ENCODE data around the gene BEST2.

The BEST2 gene

DNA sequence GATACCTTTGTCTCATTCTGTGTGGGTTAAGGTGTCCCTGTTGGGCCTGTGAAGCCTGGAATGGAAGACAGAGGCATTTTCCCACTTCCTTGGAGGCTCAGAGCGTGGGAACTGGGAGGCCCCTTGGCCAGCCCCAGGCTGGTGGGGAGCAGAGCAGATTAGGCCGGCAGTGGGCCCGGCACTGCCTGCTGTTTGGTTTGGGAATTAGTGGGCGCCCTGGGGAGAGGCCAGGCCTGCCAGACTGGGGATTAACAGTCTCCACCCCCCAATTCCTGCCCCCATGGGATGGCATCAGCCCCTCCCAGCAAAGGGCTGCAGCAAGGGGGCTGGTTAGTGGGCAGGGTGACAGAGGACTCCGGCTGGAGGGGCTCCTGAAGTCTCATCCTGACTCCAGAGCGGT is 3.1 kb upstream of the BEST2 start:
- ATAC-seq, result no peak
- TF ChIP-seq ISL1 (CRISPR knock-in tag; IDR thresholded peaks at IDR 0.05), result no peak
- no peak for TF ChIP-seq PPARA (CRISPR knock-in tag; IDR thresholded peaks at IDR 0.05; ENCODE audit: borderline replicate concordance)
- no peak for TF ChIP-seq CSDC2 (CRISPR knock-in tag; IDR thresholded peaks at IDR 0.05)
- no peak for TF ChIP-seq TCF4 (CRISPR knock-in tag; IDR thresholded peaks at IDR 0.05; ENCODE audit: borderline replicate concordance)
- no peak for TF ChIP-seq ZNF70 (CRISPR knock-in tag; IDR thresholded peaks at IDR 0.05)
- no peak for TF ChIP-seq ZC3H10 (CRISPR knock-in tag; IDR thresholded peaks at IDR 0.05)
- no peak for TF ChIP-seq TOX (CRISPR knock-in tag; IDR thresholded peaks at IDR 0.05; ENCODE audit: borderline replicate concordance)
- TF ChIP-seq, protein P1, sequence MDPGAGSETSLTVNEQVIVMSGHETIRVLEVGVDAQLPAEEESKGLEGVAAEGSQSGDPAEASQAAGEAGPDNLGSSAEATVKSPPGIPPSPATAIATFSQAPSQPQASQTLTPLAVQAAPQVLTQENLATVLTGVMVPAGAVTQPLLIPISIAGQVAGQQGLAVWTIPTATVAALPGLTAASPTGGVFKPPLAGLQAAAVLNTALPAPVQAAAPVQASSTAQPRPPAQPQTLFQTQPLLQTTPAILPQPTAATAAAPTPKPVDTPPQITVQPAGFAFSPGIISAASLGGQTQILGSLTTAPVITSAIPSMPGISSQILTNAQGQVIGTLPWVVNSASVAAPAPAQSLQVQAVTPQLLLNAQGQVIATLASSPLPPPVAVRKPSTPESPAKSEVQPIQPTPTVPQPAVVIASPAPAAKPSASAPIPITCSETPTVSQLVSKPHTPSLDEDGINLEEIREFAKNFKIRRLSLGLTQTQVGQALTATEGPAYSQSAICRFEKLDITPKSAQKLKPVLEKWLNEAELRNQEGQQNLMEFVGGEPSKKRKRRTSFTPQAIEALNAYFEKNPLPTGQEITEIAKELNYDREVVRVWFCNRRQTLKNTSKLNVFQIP (CRISPR knock-in tag; IDR thresholded peaks at IDR 0.05; ENCODE audit: borderline replicate concordance, low read depth), result no peak
- TF ChIP-seq, protein P2, sequence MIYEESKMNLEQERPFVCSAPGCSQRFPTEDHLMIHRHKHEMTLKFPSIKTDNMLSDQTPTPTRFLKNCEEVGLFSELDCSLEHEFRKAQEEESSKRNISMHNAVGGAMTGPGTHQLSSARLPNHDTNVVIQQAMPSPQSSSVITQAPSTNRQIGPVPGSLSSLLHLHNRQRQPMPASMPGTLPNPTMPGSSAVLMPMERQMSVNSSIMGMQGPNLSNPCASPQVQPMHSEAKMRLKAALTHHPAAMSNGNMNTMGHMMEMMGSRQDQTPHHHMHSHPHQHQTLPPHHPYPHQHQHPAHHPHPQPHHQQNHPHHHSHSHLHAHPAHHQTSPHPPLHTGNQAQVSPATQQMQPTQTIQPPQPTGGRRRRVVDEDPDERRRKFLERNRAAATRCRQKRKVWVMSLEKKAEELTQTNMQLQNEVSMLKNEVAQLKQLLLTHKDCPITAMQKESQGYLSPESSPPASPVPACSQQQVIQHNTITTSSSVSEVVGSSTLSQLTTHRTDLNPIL (CRISPR knock-in tag; IDR thresholded peaks at IDR 0.05; ENCODE audit: low read depth), result no peak
- no peak for TF ChIP-seq ARNTL (CRISPR knock-in tag; IDR thresholded peaks at IDR 0.05; ENCODE audit: borderline replicate concordance, low read depth)
- TF ChIP-seq, protein P3, sequence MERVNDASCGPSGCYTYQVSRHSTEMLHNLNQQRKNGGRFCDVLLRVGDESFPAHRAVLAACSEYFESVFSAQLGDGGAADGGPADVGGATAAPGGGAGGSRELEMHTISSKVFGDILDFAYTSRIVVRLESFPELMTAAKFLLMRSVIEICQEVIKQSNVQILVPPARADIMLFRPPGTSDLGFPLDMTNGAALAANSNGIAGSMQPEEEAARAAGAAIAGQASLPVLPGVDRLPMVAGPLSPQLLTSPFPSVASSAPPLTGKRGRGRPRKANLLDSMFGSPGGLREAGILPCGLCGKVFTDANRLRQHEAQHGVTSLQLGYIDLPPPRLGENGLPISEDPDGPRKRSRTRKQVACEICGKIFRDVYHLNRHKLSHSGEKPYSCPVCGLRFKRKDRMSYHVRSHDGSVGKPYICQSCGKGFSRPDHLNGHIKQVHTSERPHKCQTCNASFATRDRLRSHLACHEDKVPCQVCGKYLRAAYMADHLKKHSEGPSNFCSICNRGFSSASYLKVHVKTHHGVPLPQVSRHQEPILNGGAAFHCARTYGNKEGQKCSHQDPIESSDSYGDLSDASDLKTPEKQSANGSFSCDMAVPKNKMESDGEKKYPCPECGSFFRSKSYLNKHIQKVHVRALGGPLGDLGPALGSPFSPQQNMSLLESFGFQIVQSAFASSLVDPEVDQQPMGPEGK (CRISPR knock-in tag; IDR thresholded peaks at IDR 0.05; ENCODE audit: borderline replicate concordance), result no peak
- TF ChIP-seq SNAI2 (CRISPR knock-in tag; IDR thresholded peaks at IDR 0.05), result no peak
- TF ChIP-seq, protein P4, sequence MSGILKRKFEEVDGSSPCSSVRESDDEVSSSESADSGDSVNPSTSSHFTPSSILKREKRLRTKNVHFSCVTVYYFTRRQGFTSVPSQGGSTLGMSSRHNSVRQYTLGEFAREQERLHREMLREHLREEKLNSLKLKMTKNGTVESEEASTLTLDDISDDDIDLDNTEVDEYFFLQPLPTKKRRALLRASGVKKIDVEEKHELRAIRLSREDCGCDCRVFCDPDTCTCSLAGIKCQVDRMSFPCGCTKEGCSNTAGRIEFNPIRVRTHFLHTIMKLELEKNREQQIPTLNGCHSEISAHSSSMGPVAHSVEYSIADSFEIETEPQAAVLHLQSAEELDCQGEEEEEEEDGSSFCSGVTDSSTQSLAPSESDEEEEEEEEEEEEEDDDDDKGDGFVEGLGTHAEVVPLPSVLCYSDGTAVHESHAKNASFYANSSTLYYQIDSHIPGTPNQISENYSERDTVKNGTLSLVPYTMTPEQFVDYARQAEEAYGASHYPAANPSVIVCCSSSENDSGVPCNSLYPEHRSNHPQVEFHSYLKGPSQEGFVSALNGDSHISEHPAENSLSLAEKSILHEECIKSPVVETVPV (CRISPR knock-in tag; IDR thresholded peaks at IDR 0.05), result no peak
- TF ChIP-seq, protein P5, sequence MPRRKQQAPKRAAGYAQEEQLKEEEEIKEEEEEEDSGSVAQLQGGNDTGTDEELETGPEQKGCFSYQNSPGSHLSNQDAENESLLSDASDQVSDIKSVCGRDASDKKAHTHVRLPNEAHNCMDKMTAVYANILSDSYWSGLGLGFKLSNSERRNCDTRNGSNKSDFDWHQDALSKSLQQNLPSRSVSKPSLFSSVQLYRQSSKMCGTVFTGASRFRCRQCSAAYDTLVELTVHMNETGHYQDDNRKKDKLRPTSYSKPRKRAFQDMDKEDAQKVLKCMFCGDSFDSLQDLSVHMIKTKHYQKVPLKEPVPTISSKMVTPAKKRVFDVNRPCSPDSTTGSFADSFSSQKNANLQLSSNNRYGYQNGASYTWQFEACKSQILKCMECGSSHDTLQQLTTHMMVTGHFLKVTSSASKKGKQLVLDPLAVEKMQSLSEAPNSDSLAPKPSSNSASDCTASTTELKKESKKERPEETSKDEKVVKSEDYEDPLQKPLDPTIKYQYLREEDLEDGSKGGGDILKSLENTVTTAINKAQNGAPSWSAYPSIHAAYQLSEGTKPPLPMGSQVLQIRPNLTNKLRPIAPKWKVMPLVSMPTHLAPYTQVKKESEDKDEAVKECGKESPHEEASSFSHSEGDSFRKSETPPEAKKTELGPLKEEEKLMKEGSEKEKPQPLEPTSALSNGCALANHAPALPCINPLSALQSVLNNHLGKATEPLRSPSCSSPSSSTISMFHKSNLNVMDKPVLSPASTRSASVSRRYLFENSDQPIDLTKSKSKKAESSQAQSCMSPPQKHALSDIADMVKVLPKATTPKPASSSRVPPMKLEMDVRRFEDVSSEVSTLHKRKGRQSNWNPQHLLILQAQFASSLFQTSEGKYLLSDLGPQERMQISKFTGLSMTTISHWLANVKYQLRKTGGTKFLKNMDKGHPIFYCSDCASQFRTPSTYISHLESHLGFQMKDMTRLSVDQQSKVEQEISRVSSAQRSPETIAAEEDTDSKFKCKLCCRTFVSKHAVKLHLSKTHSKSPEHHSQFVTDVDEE (CRISPR knock-in tag; IDR thresholded peaks at IDR 0.05), result no peak
- no peak for TF ChIP-seq OSR1 (CRISPR knock-in tag; IDR thresholded peaks at IDR 0.05)
- TF ChIP-seq BACH2 (CRISPR knock-in tag; IDR thresholded peaks at IDR 0.05; ENCODE audit: borderline replicate concordance), result no peak

DNA sequence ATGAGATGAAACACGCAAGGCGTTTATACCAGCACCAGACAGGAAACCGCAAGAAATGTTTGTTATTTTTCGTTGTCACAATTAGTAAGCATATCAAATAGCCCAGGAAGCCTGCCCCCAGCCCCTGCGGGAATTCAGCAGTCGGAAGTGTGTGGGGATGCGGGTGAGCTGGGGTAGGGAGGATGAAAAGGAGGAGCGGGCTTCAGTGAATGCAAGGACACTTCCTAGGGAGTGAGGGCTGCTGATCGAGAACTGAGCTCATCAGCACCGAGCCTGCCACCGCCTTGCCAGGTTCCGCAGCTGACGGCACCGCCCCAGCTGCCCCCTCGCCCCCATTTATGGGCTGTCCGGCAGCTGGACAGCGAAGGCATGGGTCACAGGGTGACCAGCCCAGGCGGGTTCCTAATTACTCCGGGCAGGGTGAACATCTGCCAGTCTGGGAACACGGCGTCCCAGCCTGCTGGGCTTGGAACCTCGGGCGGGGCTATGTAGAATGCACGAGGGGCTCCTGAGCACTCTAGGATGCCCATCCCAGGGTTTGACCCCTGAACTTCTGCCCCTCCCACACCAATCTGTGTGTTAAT is 1.6 kb upstream of the BEST2 start:
- peak; percentile 58 for ATAC-seq
- no peak for TF ChIP-seq ZFP30 (CRISPR knock-in tag; IDR thresholded peaks at IDR 0.05)
- TF ChIP-seq ESRRG (CRISPR knock-in tag; IDR thresholded peaks at IDR 0.05), result no peak
- TF ChIP-seq ZNF565 (CRISPR knock-in tag; conservative IDR thresholded peaks at IDR 0.05; ENCODE audit: low read depth), result no peak
- TF ChIP-seq, protein P1 (CRISPR knock-in tag; IDR thresholded peaks at IDR 0.05; ENCODE audit: borderline replicate concordance, low read depth), result no peak
- TF ChIP-seq PPARA (CRISPR knock-in tag; IDR thresholded peaks at IDR 0.05; ENCODE audit: borderline replicate concordance), result no peak
- TF ChIP-seq SNAI2 (CRISPR knock-in tag; IDR thresholded peaks at IDR 0.05), result no peak
- no peak for TF ChIP-seq GLIS3 (CRISPR knock-in tag; IDR thresholded peaks at IDR 0.05)
- no peak for TF ChIP-seq ZFP3 (CRISPR knock-in tag; IDR thresholded peaks at IDR 0.05)
- TF ChIP-seq ARNTL (CRISPR knock-in tag; IDR thresholded peaks at IDR 0.05; ENCODE audit: borderline replicate concordance, low read depth), result no peak
- TF ChIP-seq, protein P3 (CRISPR knock-in tag; IDR thresholded peaks at IDR 0.05; ENCODE audit: borderline replicate concordance), result no peak
- TF ChIP-seq TOX (CRISPR knock-in tag; IDR thresholded peaks at IDR 0.05; ENCODE audit: borderline replicate concordance), result no peak
